ENCODE results near the gene GRPEL2. TPM values are rescaled to one million over a fixed set of nuclear protein-coding genes. Genes with fewer than 3 reads are reported as not detected.

GRPEL2 gene
- total and polyA plus RNA-seq, 10 donors, result 4.6 to 17.7 (median 9.0) TPM

DNA sequence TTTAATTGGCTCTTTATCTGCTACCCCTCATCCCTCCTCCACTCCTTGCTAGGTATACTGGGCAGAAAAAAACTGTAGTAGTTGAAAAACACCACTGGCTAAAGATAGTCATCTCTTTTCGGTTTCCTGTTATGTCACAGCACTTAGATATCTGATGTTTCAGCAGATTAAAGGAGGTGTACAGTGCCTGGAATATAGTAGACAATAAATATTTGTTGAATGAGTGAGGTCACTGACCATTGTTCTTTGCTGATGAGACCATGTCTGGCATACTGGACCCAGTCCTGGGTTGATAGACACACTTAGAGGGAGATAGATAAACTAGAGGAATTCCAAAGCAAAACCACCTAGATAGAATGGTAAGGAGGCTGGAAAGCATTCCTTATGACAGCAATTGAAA lies 3.2 kb downstream of the GRPEL2 start:
- intact Hi-C loops (cut with DNase I; ENCODE audit: low total_unique reads), result no loop called here
- no peaks in the 10 kb centered on the region for H3K27me3 ChIP-seq (replicated peaks in 1 of 7)
- peak overlapping the region in 4 of 8 donors; percentile 28 to 55 (median 44) for H3K27ac ChIP-seq
- H3K9me3 ChIP-seq, result no peaks in the 10 kb centered on the region
- WGBS, 5 donors, result 55 to 64% (median 58%) methylated on average over 1 of the region's 1 CpG
- H3K36me3 ChIP-seq, result peaks cover 0 to 63% (median 46%) of the 10 kb centered on the region in 6 donors
- peaks cover 12 to 77% (median 35%) of the 10 kb centered on the region in 6 donors for H3K4me1 ChIP-seq
- no peak overlapping the region for H3K4me3 ChIP-seq
- DNase-seq, result no peak
- TF ChIP-seq, protein P1, sequence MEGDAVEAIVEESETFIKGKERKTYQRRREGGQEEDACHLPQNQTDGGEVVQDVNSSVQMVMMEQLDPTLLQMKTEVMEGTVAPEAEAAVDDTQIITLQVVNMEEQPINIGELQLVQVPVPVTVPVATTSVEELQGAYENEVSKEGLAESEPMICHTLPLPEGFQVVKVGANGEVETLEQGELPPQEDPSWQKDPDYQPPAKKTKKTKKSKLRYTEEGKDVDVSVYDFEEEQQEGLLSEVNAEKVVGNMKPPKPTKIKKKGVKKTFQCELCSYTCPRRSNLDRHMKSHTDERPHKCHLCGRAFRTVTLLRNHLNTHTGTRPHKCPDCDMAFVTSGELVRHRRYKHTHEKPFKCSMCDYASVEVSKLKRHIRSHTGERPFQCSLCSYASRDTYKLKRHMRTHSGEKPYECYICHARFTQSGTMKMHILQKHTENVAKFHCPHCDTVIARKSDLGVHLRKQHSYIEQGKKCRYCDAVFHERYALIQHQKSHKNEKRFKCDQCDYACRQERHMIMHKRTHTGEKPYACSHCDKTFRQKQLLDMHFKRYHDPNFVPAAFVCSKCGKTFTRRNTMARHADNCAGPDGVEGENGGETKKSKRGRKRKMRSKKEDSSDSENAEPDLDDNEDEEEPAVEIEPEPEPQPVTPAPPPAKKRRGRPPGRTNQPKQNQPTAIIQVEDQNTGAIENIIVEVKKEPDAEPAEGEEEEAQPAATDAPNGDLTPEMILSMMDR (IDR thresholded peaks at IDR 0.05 in 8 of 11, conservative IDR thresholded peaks at IDR 0.05 in 3 of 11), result no peak
- no peak for TF ChIP-seq POLR2AphosphoS5 (IDR thresholded peaks at IDR 0.05)
- TF ChIP-seq POLR2A (IDR thresholded peaks at IDR 0.05), result no peak

DNA sequence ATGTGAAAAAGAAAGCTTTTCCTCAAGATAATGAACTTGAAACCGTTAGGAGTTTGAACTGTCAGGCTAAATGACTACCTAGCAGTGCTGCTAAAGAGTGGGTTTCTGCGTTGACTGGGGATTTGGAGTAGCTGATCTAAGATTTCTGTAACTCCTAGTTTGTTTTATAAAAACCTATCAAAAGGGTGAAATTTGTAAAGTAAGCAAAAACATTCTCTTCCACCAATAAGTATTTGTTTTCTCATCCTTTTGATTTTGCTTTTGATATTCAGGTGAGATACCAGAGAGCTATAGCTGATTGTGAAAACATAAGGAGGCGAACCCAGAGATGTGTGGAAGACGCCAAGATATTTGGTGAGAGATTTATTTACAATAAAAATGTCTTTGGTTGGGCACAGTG lies 4.1 kb downstream of the GRPEL2 start:
- WGBS, 5 donors, result 90 to 96% (median 91%) methylated on average over 4 of the region's 4 CpGs
- no peak for TF ChIP-seq POLR2A (IDR thresholded peaks at IDR 0.05)
- TF ChIP-seq, protein P1 (IDR thresholded peaks at IDR 0.05 in 8 of 11, conservative IDR thresholded peaks at IDR 0.05 in 3 of 11), result no peak
- TF ChIP-seq POLR2AphosphoS5 (IDR thresholded peaks at IDR 0.05), result no peak
- H3K27me3 ChIP-seq (replicated peaks in 1 of 7), result no peaks in the 10 kb centered on the region
- H3K9me3 ChIP-seq, result no peaks in the 10 kb centered on the region
- no peak for DNase-seq
- peaks cover 0 to 72% (median 53%) of the 10 kb centered on the region in 6 donors for H3K36me3 ChIP-seq
- peaks cover 11 to 73% (median 30%) of the 10 kb centered on the region in 6 donors for H3K4me1 ChIP-seq
- no peak overlapping the region for H3K4me3 ChIP-seq
- intact Hi-C loops (cut with DNase I; ENCODE audit: low total_unique reads), result no loop called here
- H3K27ac ChIP-seq, result peak overlapping the region in 1 of 8 donors; percentile 55

DNA sequence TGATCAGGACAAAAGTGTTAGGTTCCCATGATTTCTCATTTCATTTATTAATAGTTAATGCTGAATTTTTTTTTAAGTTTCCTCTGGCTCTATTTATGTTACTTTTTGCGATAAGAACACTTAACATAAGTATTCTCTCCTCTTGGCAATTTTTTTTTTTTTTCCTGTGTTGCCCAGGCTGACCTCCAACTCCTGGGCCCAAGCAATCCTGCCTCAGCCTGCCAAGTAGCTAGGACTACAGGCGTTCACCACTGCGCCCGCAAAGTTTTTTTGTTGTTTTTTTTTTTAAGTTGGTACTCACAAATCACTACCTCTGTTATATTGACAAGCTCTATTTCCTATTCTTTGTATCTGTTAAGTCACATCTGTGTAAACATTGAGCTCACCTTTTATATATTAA lies 6.9 kb downstream of the GRPEL2 start:
- intact Hi-C loops (cut with DNase I; ENCODE audit: low total_unique reads), result no loop called here
- peaks cover 0 to 88% (median 58%) of the 10 kb centered on the region in 6 donors for H3K36me3 ChIP-seq

DNA sequence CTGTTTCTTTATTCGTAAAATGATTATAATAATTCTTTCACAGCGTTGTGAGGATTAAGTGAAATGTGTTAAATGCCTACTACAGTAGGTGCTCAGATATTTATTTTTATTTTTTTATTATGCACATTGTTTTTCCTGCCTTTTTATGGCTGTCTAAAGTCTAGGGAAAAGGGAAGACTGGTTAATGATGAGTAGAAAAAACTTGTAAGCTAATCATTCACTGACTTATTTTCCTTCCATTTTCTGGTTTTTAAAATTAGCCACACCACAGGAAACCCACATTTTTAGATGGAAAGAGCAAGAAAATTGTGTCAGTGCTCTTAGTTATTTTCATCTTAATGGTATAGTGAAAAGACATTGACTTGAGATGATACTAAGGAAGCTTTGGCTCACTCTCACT lies 8.6 kb downstream of the GRPEL2 start:
- DNase-seq, result no peak
- TF ChIP-seq POLR2A (IDR thresholded peaks at IDR 0.05) (no peak), POLR2AphosphoS5 (IDR thresholded peaks at IDR 0.05) (no peak)
- TF ChIP-seq, protein P1 (IDR thresholded peaks at IDR 0.05 in 8 of 11, conservative IDR thresholded peaks at IDR 0.05 in 3 of 11), result no peak
- peaks cover 0 to 72% (median 50%) of the 10 kb centered on the region in 6 donors for H3K36me3 ChIP-seq
- intact Hi-C loops (cut with DNase I; ENCODE audit: low total_unique reads), result no loop called here
- H3K9me3 ChIP-seq, result no peaks in the 10 kb centered on the region
- no peaks in the 10 kb centered on the region for H3K27me3 ChIP-seq (replicated peaks in 1 of 7)
- H3K4me3 ChIP-seq, result no peak overlapping the region
- 88 to 97% (median 96%) methylated on average over 2 of the region's 2 CpGs for WGBS, 5 donors
- no peak overlapping the region for H3K27ac ChIP-seq
- peaks cover 4 to 52% (median 16%) of the 10 kb centered on the region in 6 donors for H3K4me1 ChIP-seq

More for the DNA sequence above, 6.9 kb downstream of the GRPEL2 start:
- no peak for DNase-seq
- TF ChIP-seq POLR2AphosphoS5 (IDR thresholded peaks at IDR 0.05) (no peak), POLR2A (IDR thresholded peaks at IDR 0.05) (no peak)
- TF ChIP-seq, protein P1 (IDR thresholded peaks at IDR 0.05 in 8 of 11, conservative IDR thresholded peaks at IDR 0.05 in 3 of 11), result no peak
- Histone ChIP-seq H3K9me3 (no peaks in the 10 kb centered on the region), H3K27me3 (replicated peaks in 1 of 7) (no peaks in the 10 kb centered on the region), H3K4me1 (peaks cover 0 to 54% (median 16%) of the 10 kb centered on the region in 6 donors), H3K4me3 (no peak overlapping the region), H3K27ac (no peak overlapping the region)
- 66 to 85% (median 79%) methylated on average over 4 of the region's 4 CpGs for whole genome bisulfite sequencing, 5 donors

Measured in spleen (tissue), 11 donors.